HPDE6-E6E7 (cell line): ENCODE data around the gene MFAP4.

Experiments
- DNase-seq: peaks from one replicate; pipeline ENCODE4 v3.0.0; 2011; ENCODE audit warnings: missing footprints; ENCODE audit errors: extremely low spot score

MFAP4 gene

GRCh38 chr17:19386974-19387920 lies at the start of gene MFAP4:
MFAP4 (minus strand) TSS chr17:19387190; CDS start chr17:19387155, 35 bp downstream.
- DNase-seq, result no peak

- no peak for DNase-seq
These were observed 46.8 kb upstream of the MFAP4 start for GRCh38 chr17:19433727-19434340.

GRCh38 chr17:19433255-19433654 lies 46.3 kb upstream of the MFAP4 start:
- no peak for DNase-seq

- DNase-seq, result no peak
These were observed 44.7 kb upstream of the MFAP4 start for GRCh38 chr17:19431691-19432090.

GRCh38 chr17:19426631-19427030 lies 39.6 kb upstream of the MFAP4 start:
- DNase-seq, result no peak

- DNase-seq, result no peak
These were observed 38.2 kb upstream of the MFAP4 start for GRCh38 chr17:19424934-19425868.

- DNase-seq, result no peak
These were observed 34.9 kb upstream of the MFAP4 start for GRCh38 chr17:19421926-19422325.

- no peak for DNase-seq
These were observed 34.2 kb upstream of the MFAP4 start for GRCh38 chr17:19421219-19421618.

GRCh38 chr17:19418251-19418992 lies 31.4 kb upstream of the MFAP4 start:
- no peak for DNase-seq

GRCh38 chr17:19417611-19418010 lies 30.6 kb upstream of the MFAP4 start:
- no peak for DNase-seq

- no peak for DNase-seq
These were observed 29.1 kb upstream of the MFAP4 start for GRCh38 chr17:19415806-19416775.

- no peak for DNase-seq
These were observed 28.3 kb upstream of the MFAP4 start for GRCh38 chr17:19415311-19415710.

- DNase-seq, result no peak
These were observed 27.6 kb upstream of the MFAP4 start for GRCh38 chr17:19414396-19415280.

- DNase-seq, result no peak
These were observed 26.8 kb upstream of the MFAP4 start for GRCh38 chr17:19413761-19414160.

GRCh38 chr17:19412984-19413383 lies 26.0 kb upstream of the MFAP4 start:
- DNase-seq, result no peak

GRCh38 chr17:19412510-19412909 lies 25.5 kb upstream of the MFAP4 start:
- DNase-seq, result no peak

- DNase-seq, result no peak
These were observed 24.6 kb upstream of the MFAP4 start for GRCh38 chr17:19411631-19412030.

- no peak for DNase-seq
These were observed 24.1 kb upstream of the MFAP4 start, which contains the start of gene RNF112 for GRCh38 chr17:19410875-19411620. RNF112 (plus strand) TSS chr17:19411232; CDS start chr17:19411409, 177 bp downstream.
